Prostate gland (tissue), 2 donors: Measurements from ENCODE around the gene NOVA2.

Source experiments
- POLR2A ChIP-seq: fragments of 450-650 bp; IDR thresholded peaks from one replicate; pipeline ENCODE4 v1.6.1; 2016; ENCODE audit warnings: antibody characterized with exemption, mild to moderate bottlenecking
- POLR2AphosphoS5 ChIP-seq: sonication (generic); formaldehyde crosslinking; IDR thresholded peaks from one replicate; pipeline ENCODE4 v1.6.1; 2017; ENCODE audit warnings: antibody characterized with exemption
- TF ChIP-seq, protein P1 (sequence below), 4 experiments: fragments of 200-600 bp in 2 of 4; fragments of 450-650 bp in 2 of 4; sonication (generic) in 2 of 4; IDR thresholded peaks; 1 replicate in 3 of 4; 2 replicates in 1 of 4; pipeline ENCODE4 v1.5.1; 2016 to 2019; ENCODE audit warnings: antibody characterized with exemption in 4 of 4, mild to moderate bottlenecking in 2 of 4, moderate library complexity in 2 of 4

DNA sequence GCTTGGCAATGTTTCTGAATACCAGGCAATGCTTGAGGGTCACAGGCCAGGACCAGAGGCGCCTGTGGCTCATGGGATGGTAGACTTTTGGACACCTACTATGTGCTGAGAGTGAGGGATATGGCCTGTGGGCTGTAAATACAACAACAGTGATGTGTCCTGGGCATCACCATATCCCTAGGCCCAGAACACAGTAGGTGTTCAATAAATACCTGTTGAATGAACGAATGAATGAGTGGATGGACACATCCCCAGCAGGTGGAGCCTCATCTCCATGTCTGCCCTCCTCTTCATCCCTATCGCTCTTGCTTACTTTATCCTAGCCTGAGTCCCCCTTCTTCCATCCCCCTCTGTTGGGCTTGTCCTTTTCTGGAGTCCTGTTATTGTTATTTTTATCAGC lies 42.6 kb downstream of the NOVA2 start:
- TF ChIP-seq POLR2A (no peak), POLR2AphosphoS5 (no peak)
- TF ChIP-seq, protein P1, sequence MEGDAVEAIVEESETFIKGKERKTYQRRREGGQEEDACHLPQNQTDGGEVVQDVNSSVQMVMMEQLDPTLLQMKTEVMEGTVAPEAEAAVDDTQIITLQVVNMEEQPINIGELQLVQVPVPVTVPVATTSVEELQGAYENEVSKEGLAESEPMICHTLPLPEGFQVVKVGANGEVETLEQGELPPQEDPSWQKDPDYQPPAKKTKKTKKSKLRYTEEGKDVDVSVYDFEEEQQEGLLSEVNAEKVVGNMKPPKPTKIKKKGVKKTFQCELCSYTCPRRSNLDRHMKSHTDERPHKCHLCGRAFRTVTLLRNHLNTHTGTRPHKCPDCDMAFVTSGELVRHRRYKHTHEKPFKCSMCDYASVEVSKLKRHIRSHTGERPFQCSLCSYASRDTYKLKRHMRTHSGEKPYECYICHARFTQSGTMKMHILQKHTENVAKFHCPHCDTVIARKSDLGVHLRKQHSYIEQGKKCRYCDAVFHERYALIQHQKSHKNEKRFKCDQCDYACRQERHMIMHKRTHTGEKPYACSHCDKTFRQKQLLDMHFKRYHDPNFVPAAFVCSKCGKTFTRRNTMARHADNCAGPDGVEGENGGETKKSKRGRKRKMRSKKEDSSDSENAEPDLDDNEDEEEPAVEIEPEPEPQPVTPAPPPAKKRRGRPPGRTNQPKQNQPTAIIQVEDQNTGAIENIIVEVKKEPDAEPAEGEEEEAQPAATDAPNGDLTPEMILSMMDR (IDR thresholded peaks at IDR 0.05): no peak
